Mammary microvascular endothelial cell (primary cell): ENCODE measurements around the gene MMP24. TPM values are rescaled to one million over a fixed set of nuclear protein-coding genes. Genes with fewer than 3 reads are reported as not detected.

Experiments used
- total RNA-seq: library from RNA; depleted of rRNA; stranded (reverse); fragments of >200 nt; gene quantifications from 2 replicates; pipeline ENCODE4 v1.2.3, GENCODE V29; 2015

MMP24 gene
- total RNA-seq = 0.07 and 0.44 TPM in 2 replicates

GRCh38 chr20:35226126-35226883 lies at the start of gene MMP24:
MMP24 (plus strand) TSS chr20:35226690; CDS start chr20:35226739, 49 bp downstream.

DNA sequence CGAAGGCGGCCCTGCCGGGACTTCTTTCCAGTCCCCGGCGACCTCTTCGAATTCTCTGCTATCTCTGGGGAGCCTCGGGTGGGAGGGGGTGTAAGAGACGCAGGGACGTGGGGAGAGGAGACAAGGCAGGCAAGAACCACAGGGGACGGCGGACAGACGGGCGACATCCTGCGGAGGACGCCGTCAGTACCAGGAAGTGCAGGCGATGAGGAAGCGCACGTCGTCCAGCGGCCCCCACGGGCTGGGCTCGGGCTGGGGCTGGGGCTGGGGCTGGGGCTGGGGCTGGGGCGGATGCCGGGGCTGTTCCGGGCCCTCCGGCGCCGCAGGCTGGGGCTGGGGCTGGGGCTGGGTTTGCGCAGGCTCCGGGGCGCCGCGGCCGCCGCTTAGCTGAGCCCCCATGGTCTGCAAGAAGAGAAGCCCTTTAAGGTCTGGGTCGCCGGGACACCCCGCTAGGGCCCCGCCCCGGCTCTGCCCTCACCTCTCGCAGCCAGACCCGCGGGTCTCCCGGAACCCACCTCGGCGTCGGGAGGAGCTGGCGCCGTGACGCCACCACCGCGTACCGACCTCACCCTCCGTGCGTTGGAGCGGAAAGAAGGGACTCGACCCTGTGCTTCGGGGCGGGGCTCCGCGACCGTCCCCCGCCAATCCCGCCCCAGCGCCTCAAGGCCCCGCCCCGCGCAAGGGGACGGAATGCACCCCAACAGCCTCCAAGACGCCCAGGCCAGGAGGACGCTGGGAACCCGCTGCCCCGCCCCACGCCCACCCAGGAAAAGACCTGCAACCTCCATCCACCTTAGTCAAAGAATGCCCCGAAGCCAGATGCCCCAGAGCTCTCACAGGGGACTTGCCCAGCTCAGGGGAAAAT lies 51.3 kb downstream of the MMP24 start, which contains the start of gene MMP24OS:
TSS of gene MMP24OS (minus strand) at position 592 of the 865 bp plus-strand sequence. CDS start at position 399, 193 bp downstream.

GRCh38 chr20:35284267-35284991 lies 57.9 kb downstream of the MMP24 start, which contains the start of gene EIF6:
EIF6 (minus strand) TSS chr20:35284772; CDS start chr20:35284487, 285 bp downstream.

GRCh38 chr20:35291654-35292503 lies 65.4 kb downstream of the MMP24 start, which contains the start of gene FAM83C:
FAM83C (minus strand) TSS chr20:35292425; CDS start chr20:35292304, 121 bp downstream.

Other genes starting within 250 kb of the MMP24 start
- gene TRPC4AP, start 133.9 kb upstream of the MMP24 start, total RNA-seq = 84.5 and 91.6 TPM in 2 replicates
- gene EDEM2, start 79.4 kb upstream of the MMP24 start, total RNA-seq = 49.2 and 57.6 TPM in 2 replicates
- gene PROCR, start 54.6 kb upstream of the MMP24 start, total RNA-seq = 206 and 215 TPM in 2 replicates
- gene MMP24OS, start 51.4 kb downstream of the MMP24 start, total RNA-seq = 29.7 and 31.3 TPM in 2 replicates
- gene EIF6, start 58.1 kb downstream of the MMP24 start, total RNA-seq = 195 and 206 TPM in 2 replicates
- not detected in 2 replicates for gene FAM83C, start 65.7 kb downstream of the MMP24 start, total RNA-seq
- 25.5 and 32.4 TPM in 2 replicates for gene UQCC1, start 185.3 kb downstream of the MMP24 start, total RNA-seq
- 0.15 and 0.20 TPM in 2 replicates for gene GDF5, start 211.5 kb downstream of the MMP24 start, total RNA-seq
- gene CEP250, start 228.9 kb downstream of the MMP24 start, total RNA-seq = 21.9 and 24.3 TPM in 2 replicates